ENCODE measurements around the gene LPP. TPM values are rescaled to one million over a fixed set of nuclear protein-coding genes. Genes with fewer than 3 reads are reported as not detected.

LPP gene
- total RNA-seq, 1 experiment from 2014 or later: 20.4 TPM

- ChIA-PET CTCF (no interaction called here), POLR2A (ENCODE audit: unreplicated experiment) (interaction anchor here (0.6 kb wide), 1 partner anchor 786 kb away, joined by 6 read pairs; no protein-coding TSS in a partner anchor)
- Histone ChIP-seq H3K4me1 (ENCODE audit: insufficient read depth, low read length) (peaks cover 45% of the 10 kb centered on the region), H3K9me3 (ENCODE audit: low read length) (no peaks in the 10 kb centered on the region), H3K27me3 (ENCODE audit: low read length) (no peaks in the 10 kb centered on the region), H3K9me2 (replicated peaks; ENCODE audit: low read length) (no peaks in the 10 kb centered on the region), H3K9ac (ENCODE audit: low read length) (no peak overlapping the region), H3K4me3 (ENCODE audit: low read length) (no peak overlapping the region), H2AFZ (ENCODE audit: low read length) (no peak overlapping the region), H3K4me2 (ENCODE audit: low read length) (no peak overlapping the region), H3K27ac (ENCODE audit: low read length) (no peak overlapping the region), H4K20me1 (ENCODE audit: low read length) (no peaks in the 10 kb centered on the region), H3K36me3 (ENCODE audit: low read depth, low read length) (no peaks in the 10 kb centered on the region), H3F3A (ENCODE audit: low read length, unreplicated experiment) (no peaks in the 10 kb centered on the region), H3K79me2 (ENCODE audit: low read length) (no peaks in the 10 kb centered on the region)
- DNase-seq: peak; percentile 23
- no TSS peak for BruUV-seq (replicated peaks)
- intact Hi-C loops (cut with micrococcal nuclease): loop anchor here (10.0 kb wide), 1 partner anchor 151 kb away; no protein-coding TSS in a partner anchor
- ATAC-seq: peak; percentile 67
- TF ChIP-seq, protein P1, sequence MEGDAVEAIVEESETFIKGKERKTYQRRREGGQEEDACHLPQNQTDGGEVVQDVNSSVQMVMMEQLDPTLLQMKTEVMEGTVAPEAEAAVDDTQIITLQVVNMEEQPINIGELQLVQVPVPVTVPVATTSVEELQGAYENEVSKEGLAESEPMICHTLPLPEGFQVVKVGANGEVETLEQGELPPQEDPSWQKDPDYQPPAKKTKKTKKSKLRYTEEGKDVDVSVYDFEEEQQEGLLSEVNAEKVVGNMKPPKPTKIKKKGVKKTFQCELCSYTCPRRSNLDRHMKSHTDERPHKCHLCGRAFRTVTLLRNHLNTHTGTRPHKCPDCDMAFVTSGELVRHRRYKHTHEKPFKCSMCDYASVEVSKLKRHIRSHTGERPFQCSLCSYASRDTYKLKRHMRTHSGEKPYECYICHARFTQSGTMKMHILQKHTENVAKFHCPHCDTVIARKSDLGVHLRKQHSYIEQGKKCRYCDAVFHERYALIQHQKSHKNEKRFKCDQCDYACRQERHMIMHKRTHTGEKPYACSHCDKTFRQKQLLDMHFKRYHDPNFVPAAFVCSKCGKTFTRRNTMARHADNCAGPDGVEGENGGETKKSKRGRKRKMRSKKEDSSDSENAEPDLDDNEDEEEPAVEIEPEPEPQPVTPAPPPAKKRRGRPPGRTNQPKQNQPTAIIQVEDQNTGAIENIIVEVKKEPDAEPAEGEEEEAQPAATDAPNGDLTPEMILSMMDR (conservative IDR thresholded peaks at IDR 0.05; ENCODE audit: low read depth, low read length): no peak
- TF ChIP-seq EZH2 (IDR thresholded peaks at IDR 0.05; ENCODE audit: low read length, unreplicated experiment) (no peak), EZH2phosphoT487 (IDR thresholded peaks at IDR 0.05; ENCODE audit: borderline replicate concordance, low read length) (no peak)
Observed at GRCh38 chr3:188533612-188534357, 379.8 kb downstream of the LPP start.

DNA sequence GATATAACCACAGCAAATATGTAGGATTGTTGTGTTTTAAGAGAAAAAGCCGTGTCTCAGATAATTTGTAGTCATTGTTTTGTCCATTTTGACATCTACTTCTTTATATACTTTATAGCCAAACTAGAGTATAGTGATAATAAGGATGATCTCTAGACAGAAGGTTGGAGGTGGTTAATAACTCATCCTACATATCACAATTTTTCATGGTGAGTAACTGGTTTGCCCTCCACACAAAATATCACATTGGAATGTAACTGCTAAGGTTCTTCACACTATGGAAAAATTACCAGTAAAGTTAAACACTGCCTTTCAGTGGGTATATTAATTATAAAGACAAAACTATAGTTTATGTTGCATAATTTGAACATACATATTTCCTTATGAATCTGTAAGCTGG is 380.7 kb downstream of the LPP start:
- no TSS peak for BruUV-seq (replicated peaks)
- H3K79me2 ChIP-seq (ENCODE audit: low read length): no peaks in the 10 kb centered on the region
- H3F3A ChIP-seq (ENCODE audit: low read length, unreplicated experiment): no peaks in the 10 kb centered on the region
- H2AFZ ChIP-seq (ENCODE audit: low read length): no peak overlapping the region
- H3K4me3 ChIP-seq (ENCODE audit: low read length): no peak overlapping the region
- peaks cover 37% of the 10 kb centered on the region for H3K4me1 ChIP-seq (ENCODE audit: insufficient read depth, low read length)
- ATAC-seq (no peak), DNase-seq (peak; percentile 27)
- CTCF ChIA-PET: no interaction called here
- no peak overlapping the region for H3K4me2 ChIP-seq (ENCODE audit: low read length)
- intact Hi-C loops (cut with micrococcal nuclease): loop anchor here (10.0 kb wide), 1 partner anchor 150 kb away; no protein-coding TSS in a partner anchor
- H3K9me2 ChIP-seq (replicated peaks; ENCODE audit: low read length): no peaks in the 10 kb centered on the region
- no peaks in the 10 kb centered on the region for H3K27me3 ChIP-seq (ENCODE audit: low read length)
- no peak overlapping the region for H3K9ac ChIP-seq (ENCODE audit: low read length)
- no peaks in the 10 kb centered on the region for H3K36me3 ChIP-seq (ENCODE audit: low read depth, low read length)
- no peak for TF ChIP-seq EZH2phosphoT487 (IDR thresholded peaks at IDR 0.05; ENCODE audit: borderline replicate concordance, low read length)
- TF ChIP-seq, protein P1 (conservative IDR thresholded peaks at IDR 0.05; ENCODE audit: low read depth, low read length): no peak
- no peak for TF ChIP-seq EZH2 (IDR thresholded peaks at IDR 0.05; ENCODE audit: low read length, unreplicated experiment)
- H3K9me3 ChIP-seq (ENCODE audit: low read length): no peaks in the 10 kb centered on the region
- POLR2A ChIA-PET (ENCODE audit: unreplicated experiment): no interaction called here
- H3K27ac ChIP-seq (ENCODE audit: low read length): no peak overlapping the region
- H4K20me1 ChIP-seq (ENCODE audit: low read length): no peaks in the 10 kb centered on the region

- Histone ChIP-seq H3K9me3 (ENCODE audit: low read length) (no peaks in the 10 kb centered on the region), H3K27ac (ENCODE audit: low read length) (no peak overlapping the region), H3K9me2 (replicated peaks; ENCODE audit: low read length) (no peaks in the 10 kb centered on the region), H3K79me2 (ENCODE audit: low read length) (no peaks in the 10 kb centered on the region), H3K4me1 (ENCODE audit: insufficient read depth, low read length) (peaks cover 39% of the 10 kb centered on the region), H3K4me3 (ENCODE audit: low read length) (no peak overlapping the region), H3K27me3 (ENCODE audit: low read length) (no peaks in the 10 kb centered on the region), H2AFZ (ENCODE audit: low read length) (no peak overlapping the region), H3K36me3 (ENCODE audit: low read depth, low read length) (no peaks in the 10 kb centered on the region), H3K4me2 (ENCODE audit: low read length) (no peak overlapping the region), H3K9ac (ENCODE audit: low read length) (no peak overlapping the region), H4K20me1 (ENCODE audit: low read length) (no peaks in the 10 kb centered on the region), H3F3A (ENCODE audit: low read length, unreplicated experiment) (no peaks in the 10 kb centered on the region)
- ATAC-seq (no peak), DNase-seq (no peak)
- no TSS peak for BruUV-seq (replicated peaks)
- POLR2A ChIA-PET (ENCODE audit: unreplicated experiment): no interaction called here
- intact Hi-C loops (cut with micrococcal nuclease): loop anchor here (10.0 kb wide), 1 partner anchor 147 kb away; no protein-coding TSS in a partner anchor
- CTCF ChIA-PET: no interaction called here
- TF ChIP-seq, protein P1 (conservative IDR thresholded peaks at IDR 0.05; ENCODE audit: low read depth, low read length): no peak
- TF ChIP-seq EZH2 (IDR thresholded peaks at IDR 0.05; ENCODE audit: low read length, unreplicated experiment) (no peak), EZH2phosphoT487 (IDR thresholded peaks at IDR 0.05; ENCODE audit: borderline replicate concordance, low read length) (no peak)
Observed at GRCh38 chr3:188537606-188538005, 383.6 kb downstream of the LPP start.

Data from PC-3 (cell line).